Hepatocyte (in vitro differentiated cells): Measurements from ENCODE around the gene CENPC. TPM values are rescaled to one million over a fixed set of nuclear protein-coding genes. Genes with fewer than 3 reads are reported as not detected.

Experiments
- DNase-seq: peaks from one replicate; pipeline ENCODE4 v3.0.0-alpha.2; 2016; ENCODE audit warnings: low spot score
- H2AFZ ChIP-seq: fragments of 200-600 bp; sonication (generic); 2 replicates; pipeline ENCODE4 v1.6.0; 2016; ENCODE audit warnings: antibody characterized with exemption, mild to moderate bottlenecking
- H3K27ac ChIP-seq: fragments of 200-600 bp; sonication (generic); 2 replicates; pipeline ENCODE4 v1.5.1; 2016; ENCODE audit warnings: mild to moderate bottlenecking
- H3K27me3 ChIP-seq: fragments of 200-600 bp; sonication (generic); 2 replicates; pipeline ENCODE4 v1.6.1; 2016
- H3K36me3 ChIP-seq: fragments of 200-600 bp; sonication (generic); replicated peaks from 2 replicates; pipeline ENCODE4 v1.5.1; 2016; ENCODE audit warnings: low read depth; ENCODE audit not compliant: insufficient read depth
- H3K4me1 ChIP-seq: fragments of 200-600 bp; sonication (generic); 2 replicates; pipeline ENCODE4 v1.5.1; 2016; ENCODE audit warnings: mild to moderate bottlenecking, moderate library complexity; ENCODE audit not compliant: insufficient read depth
- H3K4me2 ChIP-seq: fragments of 200-600 bp; sonication (generic); 2 replicates; pipeline ENCODE4 v1.6.0; 2016
- H3K4me3 ChIP-seq: fragments of 200-600 bp; sonication (generic); 2 replicates; pipeline ENCODE4 v1.5.1; 2016; ENCODE audit warnings: mild to moderate bottlenecking
- H3K79me2 ChIP-seq: fragments of 200-600 bp; sonication (generic); 2 replicates; pipeline ENCODE4 v1.6.0; 2017; ENCODE audit warnings: mild to moderate bottlenecking
- H3K9me2 ChIP-seq: fragments of 200-600 bp; sonication (generic); replicated peaks from 2 replicates; pipeline ENCODE4 v1.6.0; 2017; ENCODE audit warnings: mild to moderate bottlenecking; ENCODE audit not compliant: insufficient read depth
- H3K9me3 ChIP-seq: fragments of 200-600 bp; sonication (generic); 2 replicates; pipeline ENCODE4 v1.5.1; 2016; ENCODE audit warnings: low read depth, mild to moderate bottlenecking
- H4K20me1 ChIP-seq: fragments of 200-600 bp; sonication (generic); 2 replicates; pipeline ENCODE4 v1.6.0; 2016; ENCODE audit warnings: mild to moderate bottlenecking; ENCODE audit not compliant: insufficient read depth, poor library complexity, severe bottlenecking
- CTCF ChIP-seq: fragments of 200-600 bp; sonication (generic); IDR thresholded peaks from 2 replicates; pipeline ENCODE4 v1.5.1; 2016; ENCODE audit warnings: antibody characterized with exemption, mild to moderate bottlenecking; ENCODE audit not compliant: poor library complexity
- EZH2 ChIP-seq: fragments of 200-600 bp; sonication (generic); IDR thresholded peaks from 2 replicates; pipeline ENCODE4 v1.6.1; 2016; ENCODE audit warnings: antibody characterized with exemption, mild to moderate bottlenecking, borderline replicate concordance
- EZH2phosphoT487 ChIP-seq: fragments of 200-600 bp; sonication (generic); IDR thresholded peaks from one replicate; pipeline ENCODE4 v1.6.1; 2018; ENCODE audit warnings: antibody characterized with exemption, mild to moderate bottlenecking, low read depth, moderate library complexity; ENCODE audit not compliant: unreplicated experiment, severe bottlenecking
- WGBS: methylation state at CpG from one replicate; pipeline ENCODE4 v1.1.6; 2016; ENCODE audit warnings: low lambda C conversion rate; ENCODE audit errors: missing lambda C conversion rate; 5-methylcytosine and 5-hydroxymethylcytosine counted together
- polyA plus RNA-seq: library from polyadenylated mRNA; unstranded; fragments of >200 nt; fragmentation: Nextera tagmentation; extraction: Ambion mirVana; gene quantifications from 2 replicates; pipeline ENCODE4 v1.2.1, GENCODE V29; 2016
- total RNA-seq: library from RNA; depleted of rRNA; stranded (reverse); fragments of >200 nt; gene quantifications from 2 replicates; pipeline ENCODE4 v1.2.3, GENCODE V29; 2014

Gene CENPC
- total RNA-seq (19.7 and 20.8 TPM in 2 replicates), polyA plus RNA-seq (11.2 and 12.2 TPM in 2 replicates)

GRCh38 chr4:67545199-67546003 lies at the start of gene CENPC:
Gene CENPC (minus strand): TSS chr4:67545503. CDS start chr4:67545355, 148 bp downstream.
- Histone ChIP-seq H3K9me2 (no peaks in the 10 kb centered on the region), H3K4me3 (peak within 1 kb of the TSS; percentile 72), H4K20me1 (no peaks in the 10 kb centered on the region), H3K27ac (peak within 1 kb of the TSS; percentile 91), H3K9me3 (no peaks in the 10 kb centered on the region), H3K27me3 (no peaks in the 10 kb centered on the region), H3K36me3 (no peaks in the 10 kb centered on the region), H3K4me1 (peaks cover 12% of the 10 kb centered on the region), H3K4me2 (peak within 1 kb of the TSS; percentile 80), H3K79me2 (peaks cover 40% of the 10 kb centered on the region), H2AFZ (peak within 1 kb of the TSS; percentile 64)
- 2% methylated on average over 44 of the region's 53 CpGs for WGBS
- peak; percentile 98 for DNase-seq
- no peak for TF ChIP-seq EZH2
- TF ChIP-seq EZH2phosphoT487: no peak
- no peak for TF ChIP-seq CTCF

- DNase-seq: peak; percentile 10
- Histone ChIP-seq H3K4me2 (peak overlapping the region; percentile 17), H3K27me3 (no peaks in the 10 kb centered on the region), H3K9me3 (no peaks in the 10 kb centered on the region), H3K9me2 (no peaks in the 10 kb centered on the region), H4K20me1 (no peaks in the 10 kb centered on the region), H3K36me3 (no peaks in the 10 kb centered on the region), H3K4me3 (no peak overlapping the region), H3K79me2 (no peaks in the 10 kb centered on the region), H2AFZ (no peak overlapping the region), H3K27ac (no peak overlapping the region), H3K4me1 (no peaks in the 10 kb centered on the region)
- TF ChIP-seq EZH2: no peak
- TF ChIP-seq EZH2phosphoT487: no peak
- no peak for TF ChIP-seq CTCF
- 66% methylated on average over 2 of the region's 2 CpGs for WGBS
These were observed 48.5 kb upstream of the CENPC start for GRCh38 chr4:67593741-67594175.

- TF ChIP-seq CTCF: no peak
- no peak for TF ChIP-seq EZH2
- TF ChIP-seq EZH2phosphoT487: no peak
- Histone ChIP-seq H3K9me3 (no peaks in the 10 kb centered on the region), H4K20me1 (no peaks in the 10 kb centered on the region), H3K27me3 (no peaks in the 10 kb centered on the region), H3K4me3 (no peak overlapping the region), H2AFZ (no peak overlapping the region), H3K27ac (no peak overlapping the region), H3K4me2 (no peak overlapping the region), H3K4me1 (no peaks in the 10 kb centered on the region), H3K79me2 (no peaks in the 10 kb centered on the region), H3K9me2 (no peaks in the 10 kb centered on the region), H3K36me3 (no peaks in the 10 kb centered on the region)
- DNase-seq: no peak
- 89% methylated on average over 3 of the region's 3 CpGs for WGBS
These were observed 41.9 kb upstream of the CENPC start for GRCh38 chr4:67587156-67587555.
